Measurements from ENCODE around the gene MUC4. TPM values are rescaled to one million over a fixed set of nuclear protein-coding genes. Genes with fewer than 3 reads are reported as not detected.

The MUC4 gene
- total and polyA plus RNA-seq, 4 donors = not detected

DNA sequence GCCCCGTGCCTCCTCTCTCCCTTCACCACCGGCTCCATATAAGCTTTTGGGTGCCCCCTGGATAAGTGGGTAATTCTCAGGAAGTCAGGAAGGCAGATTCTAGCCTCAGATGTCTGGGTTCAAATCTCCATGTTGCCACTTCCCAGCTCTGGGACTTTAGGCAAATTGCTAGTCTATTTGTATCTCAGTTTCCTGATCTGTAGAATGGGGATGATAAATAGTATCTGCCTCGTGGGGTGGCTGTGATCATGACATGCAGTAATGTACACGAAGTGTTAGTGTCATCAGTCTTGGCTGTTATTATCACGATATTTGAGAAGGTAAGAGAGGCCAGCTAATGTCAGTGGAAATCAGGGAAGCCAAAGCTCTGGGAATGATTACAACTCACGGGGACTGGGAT, 43.3 kb downstream of the MUC4 start (continued):
- TF ChIP-seq RXRA (IDR thresholded peaks at IDR 0.05) = no peak

DNA sequence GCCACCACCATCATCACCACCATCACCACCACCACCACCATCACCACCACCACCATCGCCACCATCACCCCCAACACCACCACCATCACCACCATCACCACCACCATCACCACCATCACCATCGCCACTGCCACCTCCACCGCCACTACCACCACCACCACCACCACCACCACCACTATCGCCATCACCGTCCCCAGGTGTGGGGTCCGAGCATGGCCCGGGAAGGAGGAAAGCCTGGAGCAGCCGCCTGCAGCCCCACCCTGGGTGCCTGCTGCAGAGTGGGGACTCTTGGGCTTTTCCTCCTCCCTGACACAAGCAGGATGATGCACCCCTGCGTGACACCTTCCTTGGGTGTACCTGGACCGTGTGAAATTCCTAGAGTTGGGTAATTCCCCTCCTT, 43.9 kb downstream of the MUC4 start:
- no peak overlapping the region for H3K4me3 ChIP-seq (ENCODE audit: low read depth in 1 of 3, low read length in 3 of 3)
- H3K36me3 ChIP-seq (ENCODE audit: control insufficient read depth in 4 of 4, insufficient read depth in 3 of 4, low read depth in 1 of 4, low read length in 3 of 4) = no peaks in the 10 kb centered on the region
- H3K27ac ChIP-seq (ENCODE audit: low read depth in 1 of 2, low read length in 2 of 2) = no peak overlapping the region
- no peak overlapping the region for H3K9ac ChIP-seq (ENCODE audit: low read depth in 1 of 2, low read length in 2 of 2)
- no peaks in the 10 kb centered on the region for H3K4me1 ChIP-seq (ENCODE audit: control insufficient read depth in 4 of 4, insufficient read depth in 4 of 4, low read length in 3 of 4)
- no peak for TF ChIP-seq GABPA (IDR thresholded peaks at IDR 0.05 in 1 of 2, conservative IDR thresholded peaks at IDR 0.05 in 1 of 2)
- TF ChIP-seq TAF1 (conservative IDR thresholded peaks at IDR 0.05) = no peak
- TF ChIP-seq HNF4A (conservative IDR thresholded peaks at IDR 0.05) = no peak
- no peak for TF ChIP-seq FOXA1 (IDR thresholded peaks at IDR 0.05)
- no peak for TF ChIP-seq RXRA (IDR thresholded peaks at IDR 0.05)
- TF ChIP-seq, protein P1, sequence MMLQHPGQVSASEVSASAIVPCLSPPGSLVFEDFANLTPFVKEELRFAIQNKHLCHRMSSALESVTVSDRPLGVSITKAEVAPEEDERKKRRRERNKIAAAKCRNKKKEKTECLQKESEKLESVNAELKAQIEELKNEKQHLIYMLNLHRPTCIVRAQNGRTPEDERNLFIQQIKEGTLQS (IDR thresholded peaks at IDR 0.05) = no peak
- TF ChIP-seq, protein P2, sequence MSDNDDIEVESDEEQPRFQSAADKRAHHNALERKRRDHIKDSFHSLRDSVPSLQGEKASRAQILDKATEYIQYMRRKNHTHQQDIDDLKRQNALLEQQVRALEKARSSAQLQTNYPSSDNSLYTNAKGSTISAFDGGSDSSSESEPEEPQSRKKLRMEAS (IDR thresholded peaks at IDR 0.05) = no peak
- TF ChIP-seq, protein P3, sequence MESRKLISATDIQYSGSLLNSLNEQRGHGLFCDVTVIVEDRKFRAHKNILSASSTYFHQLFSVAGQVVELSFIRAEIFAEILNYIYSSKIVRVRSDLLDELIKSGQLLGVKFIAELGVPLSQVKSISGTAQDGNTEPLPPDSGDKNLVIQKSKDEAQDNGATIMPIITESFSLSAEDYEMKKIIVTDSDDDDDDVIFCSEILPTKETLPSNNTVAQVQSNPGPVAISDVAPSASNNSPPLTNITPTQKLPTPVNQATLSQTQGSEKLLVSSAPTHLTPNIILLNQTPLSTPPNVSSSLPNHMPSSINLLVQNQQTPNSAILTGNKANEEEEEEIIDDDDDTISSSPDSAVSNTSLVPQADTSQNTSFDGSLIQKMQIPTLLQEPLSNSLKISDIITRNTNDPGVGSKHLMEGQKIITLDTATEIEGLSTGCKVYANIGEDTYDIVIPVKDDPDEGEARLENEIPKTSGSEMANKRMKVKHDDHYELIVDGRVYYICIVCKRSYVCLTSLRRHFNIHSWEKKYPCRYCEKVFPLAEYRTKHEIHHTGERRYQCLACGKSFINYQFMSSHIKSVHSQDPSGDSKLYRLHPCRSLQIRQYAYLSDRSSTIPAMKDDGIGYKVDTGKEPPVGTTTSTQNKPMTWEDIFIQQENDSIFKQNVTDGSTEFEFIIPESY (IDR thresholded peaks at IDR 0.05) = no peak
- TF ChIP-seq YY1 (IDR thresholded peaks at IDR 0.05) = no peak
- no peak for TF ChIP-seq FOXA2 (IDR thresholded peaks at IDR 0.05)
- TF ChIP-seq, protein P4, sequence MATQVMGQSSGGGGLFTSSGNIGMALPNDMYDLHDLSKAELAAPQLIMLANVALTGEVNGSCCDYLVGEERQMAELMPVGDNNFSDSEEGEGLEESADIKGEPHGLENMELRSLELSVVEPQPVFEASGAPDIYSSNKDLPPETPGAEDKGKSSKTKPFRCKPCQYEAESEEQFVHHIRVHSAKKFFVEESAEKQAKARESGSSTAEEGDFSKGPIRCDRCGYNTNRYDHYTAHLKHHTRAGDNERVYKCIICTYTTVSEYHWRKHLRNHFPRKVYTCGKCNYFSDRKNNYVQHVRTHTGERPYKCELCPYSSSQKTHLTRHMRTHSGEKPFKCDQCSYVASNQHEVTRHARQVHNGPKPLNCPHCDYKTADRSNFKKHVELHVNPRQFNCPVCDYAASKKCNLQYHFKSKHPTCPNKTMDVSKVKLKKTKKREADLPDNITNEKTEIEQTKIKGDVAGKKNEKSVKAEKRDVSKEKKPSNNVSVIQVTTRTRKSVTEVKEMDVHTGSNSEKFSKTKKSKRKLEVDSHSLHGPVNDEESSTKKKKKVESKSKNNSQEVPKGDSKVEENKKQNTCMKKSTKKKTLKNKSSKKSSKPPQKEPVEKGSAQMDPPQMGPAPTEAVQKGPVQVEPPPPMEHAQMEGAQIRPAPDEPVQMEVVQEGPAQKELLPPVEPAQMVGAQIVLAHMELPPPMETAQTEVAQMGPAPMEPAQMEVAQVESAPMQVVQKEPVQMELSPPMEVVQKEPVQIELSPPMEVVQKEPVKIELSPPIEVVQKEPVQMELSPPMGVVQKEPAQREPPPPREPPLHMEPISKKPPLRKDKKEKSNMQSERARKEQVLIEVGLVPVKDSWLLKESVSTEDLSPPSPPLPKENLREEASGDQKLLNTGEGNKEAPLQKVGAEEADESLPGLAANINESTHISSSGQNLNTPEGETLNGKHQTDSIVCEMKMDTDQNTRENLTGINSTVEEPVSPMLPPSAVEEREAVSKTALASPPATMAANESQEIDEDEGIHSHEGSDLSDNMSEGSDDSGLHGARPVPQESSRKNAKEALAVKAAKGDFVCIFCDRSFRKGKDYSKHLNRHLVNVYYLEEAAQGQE (IDR thresholded peaks at IDR 0.05) = no peak
- TF ChIP-seq SP1 (IDR thresholded peaks at IDR 0.05) = no peak
- TF ChIP-seq RAD21 (IDR thresholded peaks at IDR 0.05) = no peak
- TF ChIP-seq EGR1 (IDR thresholded peaks at IDR 0.05; ENCODE audit: low read depth in 2 of 2) = no peak
- no peak for DNase-seq (ENCODE audit: low spot score)
- H3K9me3 ChIP-seq (ENCODE audit: control insufficient read depth in 4 of 4, low read length in 3 of 4) = no peaks in the 10 kb centered on the region
- H3K27me3 ChIP-seq (ENCODE audit: control insufficient read depth in 4 of 4, insufficient read depth in 4 of 4, low read length in 3 of 4) = no peaks in the 10 kb centered on the region
- 84% methylated on average over 10 of the region's 10 CpGs for WGBS

DNA sequence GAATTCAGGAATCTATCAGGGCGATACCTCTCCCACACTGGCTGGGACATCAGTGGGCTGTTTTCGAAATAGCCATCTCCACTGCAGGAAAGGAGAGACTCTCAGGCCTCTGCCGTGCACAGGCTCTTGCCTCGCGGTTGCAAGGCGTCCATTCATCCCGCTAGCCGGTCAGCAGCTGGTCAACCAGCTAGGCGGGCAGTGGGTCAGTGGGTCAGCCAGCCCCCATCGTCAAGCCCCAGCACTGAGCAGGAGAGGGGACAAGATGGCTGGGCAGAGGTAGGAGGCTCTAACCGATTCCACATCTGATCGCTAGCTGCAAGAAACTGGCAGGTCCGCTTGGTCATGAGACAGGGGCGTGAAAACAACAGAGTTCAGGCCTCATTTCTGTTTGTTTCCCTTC, 45.1 kb downstream of the MUC4 start:
- Histone ChIP-seq H3K36me3 (ENCODE audit: control insufficient read depth in 4 of 4, insufficient read depth in 3 of 4, low read depth in 1 of 4, low read length in 3 of 4) (no peaks in the 10 kb centered on the region), H3K9ac (ENCODE audit: low read depth in 1 of 2, low read length in 2 of 2) (no peak overlapping the region), H3K27me3 (ENCODE audit: control insufficient read depth in 4 of 4, insufficient read depth in 4 of 4, low read length in 3 of 4) (no peaks in the 10 kb centered on the region), H3K4me1 (ENCODE audit: control insufficient read depth in 4 of 4, insufficient read depth in 4 of 4, low read length in 3 of 4) (no peaks in the 10 kb centered on the region), H3K4me3 (ENCODE audit: low read depth in 1 of 3, low read length in 3 of 3) (no peak overlapping the region), H3K9me3 (ENCODE audit: control insufficient read depth in 4 of 4, low read length in 3 of 4) (no peaks in the 10 kb centered on the region), H3K27ac (ENCODE audit: low read depth in 1 of 2, low read length in 2 of 2) (no peak overlapping the region)
- WGBS = 95% methylated on average over 14 of the region's 14 CpGs
- no peak for DNase-seq (ENCODE audit: low spot score)
- TF ChIP-seq, protein P3 (IDR thresholded peaks at IDR 0.05) = no peak
- no peak for TF ChIP-seq NR2F2 (IDR thresholded peaks at IDR 0.05)
- TF ChIP-seq, protein P1 (IDR thresholded peaks at IDR 0.05) = no peak
- TF ChIP-seq, protein P4 (IDR thresholded peaks at IDR 0.05) = no peak
- TF ChIP-seq EGR1 (IDR thresholded peaks at IDR 0.05; ENCODE audit: low read depth in 2 of 2) = no peak
- TF ChIP-seq FOXA2 (IDR thresholded peaks at IDR 0.05) = no peak
- TF ChIP-seq SP1 (IDR thresholded peaks at IDR 0.05) = no peak
- TF ChIP-seq FOXA1 (IDR thresholded peaks at IDR 0.05) = no peak
- no peak for TF ChIP-seq RAD21 (IDR thresholded peaks at IDR 0.05)
- TF ChIP-seq GABPA (IDR thresholded peaks at IDR 0.05 in 1 of 2, conservative IDR thresholded peaks at IDR 0.05 in 1 of 2) = no peak
- no peak for TF ChIP-seq YY1 (IDR thresholded peaks at IDR 0.05)
- no peak for TF ChIP-seq HNF4A (conservative IDR thresholded peaks at IDR 0.05)

Data from liver (tissue), 9 donors.